Motor neuron (in vitro differentiated cells): ENCODE results near the gene TST. TPM values are rescaled to one million over a fixed set of nuclear protein-coding genes. Genes with fewer than 3 reads are reported as not detected.

ENCODE experiments used
- total RNA-seq, 8 experiments: library from RNA; unstranded; fragments of 300-600 nt; gene quantifications; 2 replicates each; pipeline versions ENCODE4 v1.2.3 to v1.2.4, GENCODE V29; 2022

TST gene
- total RNA-seq, 8 experiments from 2014 or later = 5.5 to 49.5 (median 10.3) TPM

Other genes starting within 250 kb of the TST start
- gene IFT27, start 243.3 kb downstream of the TST start, total RNA-seq = 100 to 1,000 TPM in 1 of 8 experiments, 10 to 100 TPM in 7; 21.1 to 100 (median 55.7) TPM
- 1 to 10 TPM in 1 of 8 experiments, under 1 TPM in 3, not detected in 4; 0.76 to 1.7 (median 0.87) TPM for gene PVALB, start 202.4 kb downstream of the TST start, total RNA-seq
- gene NCF4, start 158.4 kb downstream of the TST start, total RNA-seq = under 1 TPM in 3 of 8 experiments, not detected in 5; 0.05 to 0.81 (median 0.21) TPM
- gene CSF2RB, start 105.8 kb downstream of the TST start, total RNA-seq = under 1 TPM in 5 of 8 experiments, not detected in 3; 0.08 to 0.38 (median 0.10) TPM
- gene MPST, start 295 bp upstream of the TST start, total RNA-seq = 10 to 100 TPM; 18.3 to 43.2 (median 22.7) TPM
- gene KCTD17, start 32.3 kb upstream of the TST start, total RNA-seq = 10 to 100 TPM; 13.9 to 62.2 (median 26.5) TPM
- gene TMPRSS6, start 90.3 kb upstream of the TST start, total RNA-seq = under 1 TPM in 7 of 8 experiments, not detected in 1; 0.05 to 0.56 (median 0.18) TPM
- 1 to 10 TPM in 3 of 8 experiments, under 1 TPM in 4, not detected in 1; under 0.01 to 5.7 (median 0.85) TPM for gene IL2RB, start 130.5 kb upstream of the TST start, total RNA-seq
- 100 to 1,000 TPM in 1 of 8 experiments, 10 to 100 TPM in 3, 1 to 10 TPM in 4; 2.7 to 116 (median 12.6) TPM for gene C1QTNF6, start 168.8 kb upstream of the TST start, total RNA-seq
- gene SSTR3, start 193.0 kb upstream of the TST start, total RNA-seq = 1 to 10 TPM in 1 of 8 experiments, under 1 TPM in 6, not detected in 1; 0.09 to 1.1 (median 0.25) TPM
- 10 to 100 TPM in 3 of 8 experiments, 1 to 10 TPM in 1, under 1 TPM in 3, not detected in 1; 0.33 to 94.3 (median 3.1) TPM for gene RAC2, start 224.8 kb upstream of the TST start, total RNA-seq